Neutrophil (primary cell): ENCODE measurements around the gene PRRT1B.
A peak's percentile ranks its signal among the peaks of the same experiment; 100 is the strongest.

Experiments
- H3K27ac ChIP-seq: fragments of 200-600 bp; sonication (generic); 2 replicates; pipeline ENCODE4 v1.5.1; 2016; ENCODE audit warnings: mild to moderate bottlenecking, moderate library complexity
- H3K27me3 ChIP-seq: fragments of 200-600 bp; sonication (generic); 2 replicates; pipeline ENCODE4 v1.6.0; 2016; ENCODE audit warnings: mild to moderate bottlenecking
- H3K36me3 ChIP-seq: fragments of 200-600 bp; sonication (generic); 2 replicates; pipeline ENCODE4 v1.5.1; 2017
- H3K4me1 ChIP-seq, 2 experiments: fragments of 200-600 bp in 1 of 2; sonication (generic) in 1 of 2; 1 replicate in 1 of 2; 2 replicates in 1 of 2; pipeline versions ENCODE4 v1.5.1 to v1.6.1; 2013 to 2016; ENCODE audit warnings: low read depth in 1 of 2, low read length in 1 of 2, mild to moderate bottlenecking in 1 of 2, moderate library complexity in 1 of 2; ENCODE audit not compliant: control insufficient read depth in 1 of 2, insufficient read depth in 1 of 2
- H3K4me3 ChIP-seq, 2 experiments: fragments of 200-600 bp in 1 of 2; sonication (generic) in 1 of 2; 1 replicate in 1 of 2; 2 replicates in 1 of 2; pipeline ENCODE4 v1.5.1; 2013 to 2016; ENCODE audit warnings: low read depth in 1 of 2, low read length in 1 of 2, mild to moderate bottlenecking in 1 of 2, moderate library complexity in 1 of 2
- H3K9me3 ChIP-seq: fragments of 200-600 bp; sonication (generic); 2 replicates; pipeline ENCODE4 v1.5.1; 2016
- CTCF ChIP-seq: fragments of 200-600 bp; sonication (generic); IDR thresholded peaks from 2 replicates; pipeline ENCODE4 v1.5.1; 2016; ENCODE audit warnings: antibody characterized with exemption

The PRRT1B gene

GRCh38 chr9:131528886-131529505 lies 16.3 kb upstream of the PRRT1B start:
- H3K27ac ChIP-seq, result no peak overlapping the region
- no peak overlapping the region for H3K4me3 ChIP-seq
- no peaks in the 10 kb centered on the region for H3K9me3 ChIP-seq
- TF ChIP-seq CTCF, result no peak
- no peaks in the 10 kb centered on the region for H3K27me3 ChIP-seq
- H3K4me1 ChIP-seq, result peaks cover 11 to 15% of the 10 kb centered on the region in 2 experiments
- H3K36me3 ChIP-seq, result peaks cover 60% of the 10 kb centered on the region

GRCh38 chr9:131529597-131530545 lies 15.5 kb upstream of the PRRT1B start:
- no peak for TF ChIP-seq CTCF
- Histone ChIP-seq H3K27me3 (no peaks in the 10 kb centered on the region), H3K27ac (peak overlapping the region; percentile 66), H3K9me3 (no peaks in the 10 kb centered on the region), H3K4me3 (peak overlapping the region; percentile 72 to 97), H3K36me3 (peaks cover 52% of the 10 kb centered on the region), H3K4me1 (peaks cover 11 to 15% of the 10 kb centered on the region in 2 experiments)

DNA sequence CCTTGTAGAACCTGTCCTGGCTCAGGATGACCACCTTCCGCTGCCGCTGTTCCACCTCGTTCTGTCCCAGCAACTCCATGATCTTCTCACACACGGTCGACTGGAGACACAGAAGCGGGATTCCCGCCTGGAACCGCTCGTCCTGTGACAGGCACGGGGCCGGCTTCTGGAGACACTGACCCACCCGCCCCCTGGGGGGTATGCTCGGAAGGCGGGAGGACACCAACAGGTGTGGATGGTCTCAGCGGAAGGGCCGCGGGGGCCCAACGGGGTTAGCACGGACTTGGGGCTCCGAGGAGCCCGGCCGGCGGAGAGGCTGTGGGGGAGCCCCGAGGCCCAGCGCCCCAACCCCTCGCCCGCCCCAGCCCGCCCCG lies 14.8 kb upstream of the PRRT1B start:
- peaks cover 45% of the 10 kb centered on the region for H3K36me3 ChIP-seq
- no peak for TF ChIP-seq CTCF
- H3K9me3 ChIP-seq, result no peaks in the 10 kb centered on the region
- peak overlapping the region; percentile 72 to 97 for H3K4me3 ChIP-seq
- H3K27ac ChIP-seq, result peak overlapping the region; percentile 66
- H3K4me1 ChIP-seq, result peaks cover 11 to 15% of the 10 kb centered on the region in 2 experiments
- peaks cover 4% of the 10 kb centered on the region for H3K27me3 ChIP-seq

GRCh38 chr9:131530920-131531832 lies 14.1 kb upstream of the PRRT1B start, which contains the start of gene UCK1:
Gene UCK1, minus strand, starts transcription at chr9:131531263. Its CDS starts 89 bp downstream, at chr9:131531174.
- H3K36me3 ChIP-seq, result peaks cover 39% of the 10 kb centered on the region

More at GRCh38 chr9:131530920-131531832, 14.1 kb upstream of the PRRT1B start, which contains the start of gene UCK1:
- H3K4me1 ChIP-seq, result peaks cover 11 to 15% of the 10 kb centered on the region in 2 experiments
- H3K9me3 ChIP-seq, result no peaks in the 10 kb centered on the region
- peak within 1 kb of the TSS; percentile 72 to 97 for H3K4me3 ChIP-seq
- no peak for TF ChIP-seq CTCF
- H3K27ac ChIP-seq, result peak within 1 kb of the TSS; percentile 66
- peaks cover 7% of the 10 kb centered on the region for H3K27me3 ChIP-seq
